OCI-LY1 (cell line): ENCODE data around the gene GNA12.

ENCODE experiments used
- H2AFZ ChIP-seq: fragments of 200-600 bp; sonication (generic), shearing (Covaris generic); 2 replicates; pipeline ENCODE4 v1.6.0; 2014; ENCODE audit warnings: antibody characterized with exemption, mild to moderate bottlenecking, low read length
- H3F3A ChIP-seq: fragments of 200-600 bp; sonication (generic), shearing (Covaris generic); 2 replicates; pipeline ENCODE4 v1.6.0; 2014; ENCODE audit warnings: mild to moderate bottlenecking, antibody characterized with exemption, low read length, moderate library complexity; ENCODE audit not compliant: insufficient read depth
- H3K27ac ChIP-seq: fragments of 200-600 bp; sonication (generic); 2 replicates; pipeline ENCODE4 v1.5.1; 2014; ENCODE audit warnings: low read length, mixed run types, mild to moderate bottlenecking, low read depth; ENCODE audit not compliant: poor library complexity, severe bottlenecking
- H3K27me3 ChIP-seq: fragments of 200-600 bp; sonication (generic); 2 replicates; pipeline ENCODE4 v1.6.0; 2014; ENCODE audit warnings: antibody characterized with exemption, mild to moderate bottlenecking, low read length, moderate library complexity; ENCODE audit not compliant: insufficient read depth
- H3K36me3 ChIP-seq: fragments of 200-600 bp; sonication (generic); 2 replicates; pipeline ENCODE4 v1.6.1; 2014; ENCODE audit warnings: mild to moderate bottlenecking, antibody characterized with exemption, low read length, moderate library complexity, mixed read lengths; ENCODE audit not compliant: insufficient read depth
- H3K4me1 ChIP-seq: fragments of 200-600 bp; sonication (generic); 2 replicates; pipeline ENCODE4 v1.5.1; 2014; ENCODE audit warnings: mild to moderate bottlenecking, low read length, moderate library complexity; ENCODE audit not compliant: insufficient read depth, severe bottlenecking
- H3K4me2 ChIP-seq: fragments of 200-600 bp; sonication (generic), shearing (Covaris generic); 2 replicates; pipeline ENCODE4 v1.6.1; 2014; ENCODE audit warnings: low read length
- H3K4me3 ChIP-seq: fragments of 200-600 bp; sonication (generic); 2 replicates; pipeline ENCODE4 v1.5.1; 2014; ENCODE audit warnings: low read length, low read depth, mild to moderate bottlenecking, mixed read lengths; ENCODE audit not compliant: poor library complexity, severe bottlenecking
- H3K79me2 ChIP-seq: fragments of 200-600 bp; shearing (Covaris generic); 2 replicates; pipeline ENCODE4 v1.6.1; 2016; ENCODE audit warnings: mixed run types, low read length, mixed read lengths; ENCODE audit not compliant: insufficient read depth
- H3K9ac ChIP-seq: fragments of 200-600 bp; sonication (generic), shearing (Covaris generic); 2 replicates; pipeline ENCODE4 v1.6.1; 2014; ENCODE audit warnings: mild to moderate bottlenecking, low read length, mixed read lengths
- H3K9me2 ChIP-seq: fragments of 200-600 bp; sonication (generic), shearing (Covaris generic); 2 replicates; pipeline ENCODE4 v1.6.1; 2014; ENCODE audit warnings: low read depth, mild to moderate bottlenecking, low read length, mixed read lengths
- H3K9me3 ChIP-seq: fragments of 200-600 bp; shearing (Covaris generic); 2 replicates; pipeline ENCODE4 v1.6.1; 2014; ENCODE audit warnings: low read length, mixed read lengths
- H4K20me1 ChIP-seq: fragments of 200-600 bp; sonication (generic), shearing (Covaris generic); 2 replicates; pipeline ENCODE4 v1.6.0; 2016; ENCODE audit warnings: mild to moderate bottlenecking, low read length; ENCODE audit not compliant: insufficient read depth
- CTCF ChIP-seq: fragments of 200-600 bp; sonication (generic), shearing (Covaris generic); IDR thresholded peaks from 2 replicates; pipeline ENCODE4 v1.5.1; 2017; ENCODE audit warnings: mild to moderate bottlenecking, antibody characterized with exemption, low read length, moderate library complexity, mixed read lengths
- EZH2 ChIP-seq: fragments of 200-600 bp; sonication (generic), shearing (Covaris generic); IDR thresholded peaks from 2 replicates; pipeline ENCODE4 v1.8.0; 2017; ENCODE audit warnings: borderline replicate concordance, mixed run types, mild to moderate bottlenecking, antibody characterized with exemption, low read length, moderate library complexity, mixed read lengths

GNA12 gene

GRCh38 chr7:2715341-2716231, 128.5 kb downstream of the GNA12 start:
- Histone ChIP-seq H3K9me2 (no peaks in the 10 kb centered on the region), H2AFZ (no peak overlapping the region), H3K9ac (no peak overlapping the region), H3K4me1 (peaks cover 11% of the 10 kb centered on the region), H3F3A (no peaks in the 10 kb centered on the region), H3K4me3 (no peak overlapping the region), H4K20me1 (no peaks in the 10 kb centered on the region), H3K4me2 (no peak overlapping the region), H3K9me3 (no peaks in the 10 kb centered on the region), H3K27ac (no peak overlapping the region), H3K79me2 (no peaks in the 10 kb centered on the region), H3K27me3 (no peaks in the 10 kb centered on the region; the same call in 1 of the 2 replicates), H3K36me3 (no peaks in the 10 kb centered on the region)
- TF ChIP-seq CTCF, result no peak
- TF ChIP-seq EZH2, result no peak

- H3K4me1 ChIP-seq, result peaks cover 19% of the 10 kb centered on the region
- no peak overlapping the region for H3K27ac ChIP-seq
- H3K36me3 ChIP-seq, result no peaks in the 10 kb centered on the region
- TF ChIP-seq CTCF (no peak), EZH2 (no peak)
- H3K27me3 ChIP-seq, result no peaks in the 10 kb centered on the region; the same call in 1 of the 2 replicates
- H4K20me1 ChIP-seq, result no peaks in the 10 kb centered on the region
- no peak overlapping the region for H3K4me2 ChIP-seq
- no peaks in the 10 kb centered on the region for H3K79me2 ChIP-seq
- H3F3A ChIP-seq, result no peaks in the 10 kb centered on the region
- H2AFZ ChIP-seq, result no peak overlapping the region
- no peaks in the 10 kb centered on the region for H3K9me3 ChIP-seq
- H3K9ac ChIP-seq, result no peak overlapping the region
- no peaks in the 10 kb centered on the region for H3K9me2 ChIP-seq
- H3K4me3 ChIP-seq, result no peak overlapping the region
Measured at GRCh38 chr7:2714636-2715035, 129.5 kb downstream of the GNA12 start.

- H3K4me1 ChIP-seq, result peaks cover 19% of the 10 kb centered on the region
- H3K9me3 ChIP-seq, result no peaks in the 10 kb centered on the region
- no peak overlapping the region for H3K4me3 ChIP-seq
- no peaks in the 10 kb centered on the region for H3F3A ChIP-seq
- H3K9me2 ChIP-seq, result no peaks in the 10 kb centered on the region
- H4K20me1 ChIP-seq, result no peaks in the 10 kb centered on the region
- no peaks in the 10 kb centered on the region for H3K79me2 ChIP-seq
- H3K9ac ChIP-seq, result no peak overlapping the region
- no peaks in the 10 kb centered on the region; the same call in 1 of the 2 replicates for H3K27me3 ChIP-seq
- no peak overlapping the region for H3K4me2 ChIP-seq
- H3K27ac ChIP-seq, result no peak overlapping the region
- no peaks in the 10 kb centered on the region for H3K36me3 ChIP-seq
- TF ChIP-seq EZH2 (no peak), CTCF (no peak)
- H2AFZ ChIP-seq, result no peak overlapping the region
Measured at GRCh38 chr7:2713978-2714377, 130.1 kb downstream of the GNA12 start.
